ENCODE measurements around the gene UBXN11.

DNA sequence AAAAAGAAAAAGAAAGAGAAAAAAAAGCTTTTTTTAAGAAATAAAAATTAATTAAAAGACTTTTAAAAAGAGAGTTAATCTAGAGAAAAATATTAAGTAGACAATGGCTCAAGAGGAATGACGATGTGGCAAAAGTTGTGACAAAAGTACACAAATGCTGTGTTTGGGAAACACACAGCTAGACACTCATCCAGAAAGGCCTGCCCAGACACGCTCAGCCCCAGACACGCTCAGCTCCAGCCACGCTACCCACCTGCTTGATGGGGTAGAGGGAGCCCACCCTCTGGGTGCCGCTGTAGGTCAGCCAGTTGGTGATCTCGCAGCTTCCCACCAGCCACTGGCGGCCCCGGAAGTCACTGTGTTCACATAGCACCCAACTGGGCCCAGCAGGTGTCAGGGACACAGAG lies 21.5 kb upstream of the UBXN11 start:
- TF ChIP-seq, protein P1, sequence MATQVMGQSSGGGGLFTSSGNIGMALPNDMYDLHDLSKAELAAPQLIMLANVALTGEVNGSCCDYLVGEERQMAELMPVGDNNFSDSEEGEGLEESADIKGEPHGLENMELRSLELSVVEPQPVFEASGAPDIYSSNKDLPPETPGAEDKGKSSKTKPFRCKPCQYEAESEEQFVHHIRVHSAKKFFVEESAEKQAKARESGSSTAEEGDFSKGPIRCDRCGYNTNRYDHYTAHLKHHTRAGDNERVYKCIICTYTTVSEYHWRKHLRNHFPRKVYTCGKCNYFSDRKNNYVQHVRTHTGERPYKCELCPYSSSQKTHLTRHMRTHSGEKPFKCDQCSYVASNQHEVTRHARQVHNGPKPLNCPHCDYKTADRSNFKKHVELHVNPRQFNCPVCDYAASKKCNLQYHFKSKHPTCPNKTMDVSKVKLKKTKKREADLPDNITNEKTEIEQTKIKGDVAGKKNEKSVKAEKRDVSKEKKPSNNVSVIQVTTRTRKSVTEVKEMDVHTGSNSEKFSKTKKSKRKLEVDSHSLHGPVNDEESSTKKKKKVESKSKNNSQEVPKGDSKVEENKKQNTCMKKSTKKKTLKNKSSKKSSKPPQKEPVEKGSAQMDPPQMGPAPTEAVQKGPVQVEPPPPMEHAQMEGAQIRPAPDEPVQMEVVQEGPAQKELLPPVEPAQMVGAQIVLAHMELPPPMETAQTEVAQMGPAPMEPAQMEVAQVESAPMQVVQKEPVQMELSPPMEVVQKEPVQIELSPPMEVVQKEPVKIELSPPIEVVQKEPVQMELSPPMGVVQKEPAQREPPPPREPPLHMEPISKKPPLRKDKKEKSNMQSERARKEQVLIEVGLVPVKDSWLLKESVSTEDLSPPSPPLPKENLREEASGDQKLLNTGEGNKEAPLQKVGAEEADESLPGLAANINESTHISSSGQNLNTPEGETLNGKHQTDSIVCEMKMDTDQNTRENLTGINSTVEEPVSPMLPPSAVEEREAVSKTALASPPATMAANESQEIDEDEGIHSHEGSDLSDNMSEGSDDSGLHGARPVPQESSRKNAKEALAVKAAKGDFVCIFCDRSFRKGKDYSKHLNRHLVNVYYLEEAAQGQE (IDR thresholded peaks at IDR 0.05; ENCODE audit: low read depth, low read length), result no peak
- TF ChIP-seq TAF1 (IDR thresholded peaks at IDR 0.05; ENCODE audit: borderline replicate concordance, low read depth, low read length), result no peak
- TF ChIP-seq, protein P2, sequence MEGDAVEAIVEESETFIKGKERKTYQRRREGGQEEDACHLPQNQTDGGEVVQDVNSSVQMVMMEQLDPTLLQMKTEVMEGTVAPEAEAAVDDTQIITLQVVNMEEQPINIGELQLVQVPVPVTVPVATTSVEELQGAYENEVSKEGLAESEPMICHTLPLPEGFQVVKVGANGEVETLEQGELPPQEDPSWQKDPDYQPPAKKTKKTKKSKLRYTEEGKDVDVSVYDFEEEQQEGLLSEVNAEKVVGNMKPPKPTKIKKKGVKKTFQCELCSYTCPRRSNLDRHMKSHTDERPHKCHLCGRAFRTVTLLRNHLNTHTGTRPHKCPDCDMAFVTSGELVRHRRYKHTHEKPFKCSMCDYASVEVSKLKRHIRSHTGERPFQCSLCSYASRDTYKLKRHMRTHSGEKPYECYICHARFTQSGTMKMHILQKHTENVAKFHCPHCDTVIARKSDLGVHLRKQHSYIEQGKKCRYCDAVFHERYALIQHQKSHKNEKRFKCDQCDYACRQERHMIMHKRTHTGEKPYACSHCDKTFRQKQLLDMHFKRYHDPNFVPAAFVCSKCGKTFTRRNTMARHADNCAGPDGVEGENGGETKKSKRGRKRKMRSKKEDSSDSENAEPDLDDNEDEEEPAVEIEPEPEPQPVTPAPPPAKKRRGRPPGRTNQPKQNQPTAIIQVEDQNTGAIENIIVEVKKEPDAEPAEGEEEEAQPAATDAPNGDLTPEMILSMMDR (IDR thresholded peaks at IDR 0.05), result no peak
- TF ChIP-seq TCF12 (IDR thresholded peaks at IDR 0.05), result no peak
- TF ChIP-seq RXRA (IDR thresholded peaks at IDR 0.05; ENCODE audit: borderline replicate concordance, low read depth), result no peak
- TF ChIP-seq JUND (IDR thresholded peaks at IDR 0.05), result no peak
- TF ChIP-seq, protein P3, sequence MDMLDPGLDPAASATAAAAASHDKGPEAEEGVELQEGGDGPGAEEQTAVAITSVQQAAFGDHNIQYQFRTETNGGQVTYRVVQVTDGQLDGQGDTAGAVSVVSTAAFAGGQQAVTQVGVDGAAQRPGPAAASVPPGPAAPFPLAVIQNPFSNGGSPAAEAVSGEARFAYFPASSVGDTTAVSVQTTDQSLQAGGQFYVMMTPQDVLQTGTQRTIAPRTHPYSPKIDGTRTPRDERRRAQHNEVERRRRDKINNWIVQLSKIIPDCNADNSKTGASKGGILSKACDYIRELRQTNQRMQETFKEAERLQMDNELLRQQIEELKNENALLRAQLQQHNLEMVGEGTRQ (IDR thresholded peaks at IDR 0.05; ENCODE audit: borderline replicate concordance, low read depth, low read length), result no peak
- TF ChIP-seq GATA2 (CRISPR knock-in tag; IDR thresholded peaks at IDR 0.05), result no peak
- TF ChIP-seq FOXM1 (IDR thresholded peaks at IDR 0.05; ENCODE audit: low read depth), result no peak
- no peak for TF ChIP-seq RFX5 (IDR thresholded peaks at IDR 0.05; ENCODE audit: low read length)
- TF ChIP-seq MEF2A (IDR thresholded peaks at IDR 0.05; ENCODE audit: borderline replicate concordance, low read depth), result no peak
- no peak for TF ChIP-seq ELF1 (IDR thresholded peaks at IDR 0.05)
- no peak for TF ChIP-seq EP300 (IDR thresholded peaks at IDR 0.05; ENCODE audit: borderline replicate concordance in 1 of 2, low read depth in 1 of 2, low read length in 1 of 2)
- no peak for TF ChIP-seq POLR2AphosphoS5 (IDR thresholded peaks at IDR 0.05; ENCODE audit: low read depth, low read length)
